Measurements from ENCODE around the gene KRI1. TPM values are rescaled to one million over a fixed set of nuclear protein-coding genes. Genes with fewer than 3 reads are reported as not detected.
A peak's percentile ranks its signal among the peaks of the same experiment; 100 is the strongest.

KRI1 gene
- polyA plus RNA-seq, 1 of the 3 experiments (the other 2 are of a cell fraction), result 26.7 TPM

- 54% methylated on average over 10 of the region's 10 CpGs for WGBS (ENCODE audit: low lambda C conversion rate)
- Histone ChIP-seq H3K9me2 (no peaks in the 10 kb centered on the region), H3K4me3 (ENCODE audit: low read depth in 2 of 2, low read length in 1 of 2) (no peak overlapping the region), H3K4me1 (ENCODE audit: control insufficient read depth in 1 of 2, insufficient read depth in 2 of 2, low read depth in 1 of 2, low read length in 1 of 2) (no peaks in the 10 kb centered on the region), H3K27ac (ENCODE audit: low read depth in 2 of 2, low read length in 1 of 2) (peak overlapping the region; percentile 26 to 78; a peak in 3 of 4 replicates), H3K4me2 (no peak overlapping the region), H3K27me3 (ENCODE audit: insufficient read depth) (peaks cover 12% of the 10 kb centered on the region; the same call in 1 of the 2 replicates), H3K9me3 (no peaks in the 10 kb centered on the region), H2AFZ (ENCODE audit: low read depth) (peak overlapping the region; percentile 63; the same call in 1 of the 2 replicates), H3K79me2 (ENCODE audit: insufficient read depth) (no peaks in the 10 kb centered on the region), H3F3A (replicated peaks; ENCODE audit: insufficient read depth) (peaks cover 9% of the 10 kb centered on the region), H3K9ac (no peak overlapping the region), H4K20me1 (ENCODE audit: insufficient read depth) (no peaks in the 10 kb centered on the region), H3K36me3 (replicated peaks in 1 of 2; ENCODE audit: control insufficient read depth in 1 of 2, insufficient read depth in 2 of 2, low read length in 1 of 2) (no peaks in the 10 kb centered on the region)
- no peak for DNase-seq
- CTCF ChIA-PET, result interaction anchor here (1.0 to 4.4 kb wide), 4 partner anchors 8 to 166 kb away, joined by 3 to 18 read pairs (median 4); no protein-coding TSS in a partner anchor
- POLR2A ChIA-PET, result no interaction called here
- no peak for TF ChIP-seq ZBTB33 (IDR thresholded peaks at IDR 0.05; ENCODE audit: borderline replicate concordance, low read depth)
- TF ChIP-seq GABPA (IDR thresholded peaks at IDR 0.05; ENCODE audit: low read depth), result peak; percentile 34; the same call in 1 of the 2 replicates
- peak; percentile 16; the same call in 1 of the 2 replicates for TF ChIP-seq CTCF (IDR thresholded peaks at IDR 0.05)
- peak; percentile 78 for TF ChIP-seq PBX3 (IDR thresholded peaks at IDR 0.05)
- peak; percentile 11; the same call in 1 of the 2 replicates for TF ChIP-seq TCF12 (IDR thresholded peaks at IDR 0.05)
- no peak for TF ChIP-seq USF1 (IDR thresholded peaks at IDR 0.05; ENCODE audit: borderline replicate concordance, low read depth)
These were observed 32.0 kb downstream of the KRI1 start for GRCh38 chr19:10533646-10534386.

GRCh38 chr19:10532457-10532856 is 33.4 kb downstream of the KRI1 start:
- H3K4me1 ChIP-seq (ENCODE audit: control insufficient read depth in 1 of 2, insufficient read depth in 2 of 2, low read depth in 1 of 2, low read length in 1 of 2), result no peaks in the 10 kb centered on the region
- CTCF ChIA-PET, result interaction anchor here (0.6 to 4.4 kb wide), 3 partner anchors 9 to 168 kb away, joined by 3 to 18 read pairs (median 3); no protein-coding TSS in a partner anchor
- H4K20me1 ChIP-seq (ENCODE audit: insufficient read depth), result no peaks in the 10 kb centered on the region
- no peak overlapping the region for H3K4me2 ChIP-seq
- no peak overlapping the region for H2AFZ ChIP-seq (ENCODE audit: low read depth)
- H3K36me3 ChIP-seq (replicated peaks in 1 of 2; ENCODE audit: control insufficient read depth in 1 of 2, insufficient read depth in 2 of 2, low read length in 1 of 2), result no peaks in the 10 kb centered on the region
- WGBS (ENCODE audit: low lambda C conversion rate), result 88% methylated on average over 1 of the region's 1 CpG
- POLR2A ChIA-PET, result no interaction called here
- H3K27ac ChIP-seq (ENCODE audit: low read depth in 2 of 2, low read length in 1 of 2), result no peak overlapping the region
- no peaks in the 10 kb centered on the region for H3K79me2 ChIP-seq (ENCODE audit: insufficient read depth)
- no peaks in the 10 kb centered on the region for H3K9me3 ChIP-seq
- H3K9me2 ChIP-seq, result no peaks in the 10 kb centered on the region
- H3K27me3 ChIP-seq (ENCODE audit: insufficient read depth), result peaks cover 9% of the 10 kb centered on the region; the same call in 1 of the 2 replicates
- DNase-seq, result no peak
- H3K4me3 ChIP-seq (ENCODE audit: low read depth in 2 of 2, low read length in 1 of 2), result no peak overlapping the region
- H3K9ac ChIP-seq, result no peak overlapping the region
- H3F3A ChIP-seq (replicated peaks; ENCODE audit: insufficient read depth), result peaks cover 9% of the 10 kb centered on the region
- TF ChIP-seq GABPA (IDR thresholded peaks at IDR 0.05; ENCODE audit: low read depth) (no peak), CHD2 (IDR thresholded peaks at IDR 0.05; ENCODE audit: low read length, partially characterized antibody) (no peak), YY1 (IDR thresholded peaks at IDR 0.05; ENCODE audit: low read depth) (no peak), REST (IDR thresholded peaks at IDR 0.05; ENCODE audit: low read depth, low read length) (no peak), POLR2AphosphoS5 (IDR thresholded peaks at IDR 0.05; ENCODE audit: low read depth, low read length) (no peak), FOSL2 (IDR thresholded peaks at IDR 0.05; ENCODE audit: borderline replicate concordance, low read depth) (no peak), CTCF (IDR thresholded peaks at IDR 0.05) (no peak), MAX (IDR thresholded peaks at IDR 0.05; ENCODE audit: low read depth) (no peak)

Data from SK-N-SH (cell line).